Measurements from ENCODE around the gene LITAFD.
"Not testable (repeated sequence)": the region's sequence is repeated elsewhere in the genome, so short reads cannot be mapped to it uniquely, and the experiment has no call there.

The LITAFD gene

GRCh38 chr16:8916541-8917225 lies 34.5 kb downstream of the LITAFD start:
- ATAC-seq, result no peak
- TF ChIP-seq ESRRG (CRISPR knock-in tag; IDR thresholded peaks at IDR 0.05), result no peak
- TF ChIP-seq ZFP3 (CRISPR knock-in tag; IDR thresholded peaks at IDR 0.05), result no peak
- TF ChIP-seq BACH2 (CRISPR knock-in tag; IDR thresholded peaks at IDR 0.05; ENCODE audit: borderline replicate concordance), result no peak
- TF ChIP-seq ZFP30 (CRISPR knock-in tag; IDR thresholded peaks at IDR 0.05), result no peak
- no peak for TF ChIP-seq GLIS3 (CRISPR knock-in tag; IDR thresholded peaks at IDR 0.05)
- no peak for TF ChIP-seq ISL1 (CRISPR knock-in tag; IDR thresholded peaks at IDR 0.05)
- TF ChIP-seq CREB5 (CRISPR knock-in tag; IDR thresholded peaks at IDR 0.05; ENCODE audit: low read depth), result no peak
- TF ChIP-seq TSHZ2 (CRISPR knock-in tag; IDR thresholded peaks at IDR 0.05), result no peak
- no peak for TF ChIP-seq OSR1 (CRISPR knock-in tag; IDR thresholded peaks at IDR 0.05)
- no peak for TF ChIP-seq ZC3H10 (CRISPR knock-in tag; IDR thresholded peaks at IDR 0.05)
- TF ChIP-seq CSRNP3 (CRISPR knock-in tag; IDR thresholded peaks at IDR 0.05), result no peak
- no peak for TF ChIP-seq POU6F1 (CRISPR knock-in tag; IDR thresholded peaks at IDR 0.05; ENCODE audit: borderline replicate concordance, low read depth)
- TF ChIP-seq ARNTL (CRISPR knock-in tag; IDR thresholded peaks at IDR 0.05; ENCODE audit: borderline replicate concordance, low read depth), result no peak

- not testable (repeated sequence) for ATAC-seq
These were observed 35.2 kb downstream of the LITAFD start for GRCh38 chr16:8917336-8917735.

- no peak for ATAC-seq
- TF ChIP-seq ZFP30 (CRISPR knock-in tag; IDR thresholded peaks at IDR 0.05), result no peak
These were observed 37.2 kb downstream of the LITAFD start for GRCh38 chr16:8919089-8919933.

- TF ChIP-seq ZNF70 (CRISPR knock-in tag; IDR thresholded peaks at IDR 0.05) (no peak), SNAI2 (CRISPR knock-in tag; IDR thresholded peaks at IDR 0.05) (no peak), TSHZ2 (CRISPR knock-in tag; IDR thresholded peaks at IDR 0.05) (no peak), ZC3H10 (CRISPR knock-in tag; IDR thresholded peaks at IDR 0.05) (no peak), ARNTL (CRISPR knock-in tag; IDR thresholded peaks at IDR 0.05; ENCODE audit: borderline replicate concordance, low read depth) (no peak), PPARA (CRISPR knock-in tag; IDR thresholded peaks at IDR 0.05; ENCODE audit: borderline replicate concordance) (no peak), CSRNP3 (CRISPR knock-in tag; IDR thresholded peaks at IDR 0.05) (no peak)
- ATAC-seq, result no peak
These were observed 37.8 kb downstream of the LITAFD start for GRCh38 chr16:8919934-8920462.
